ENCODE data around the gene PRSS33. TPM values are rescaled to one million over a fixed set of nuclear protein-coding genes. Genes with fewer than 3 reads are reported as not detected.

PRSS33 gene
- polyA plus RNA-seq, 2 donors: not detected

- Histone ChIP-seq H3K4me1 (ENCODE audit: control insufficient read depth in 2 of 2, insufficient read depth in 2 of 2, low read length in 1 of 2) (no peaks in the 10 kb centered on the region), H3K27me3 (ENCODE audit: control insufficient read depth in 1 of 2, insufficient read depth in 2 of 2, low read length in 2 of 2) (no peaks in the 10 kb centered on the region), H3K27ac (ENCODE audit: low read depth in 2 of 2, low read length in 1 of 2) (no peak overlapping the region), H3K9me3 (ENCODE audit: control insufficient read depth in 2 of 2, insufficient read depth in 1 of 2, low read depth in 1 of 2, low read length in 1 of 2) (peaks cover 3 to 5% of the 10 kb centered on the region in 2 donors), H3K36me3 (ENCODE audit: control insufficient read depth in 2 of 2, insufficient read depth in 2 of 2, low read length in 1 of 2) (no peaks in the 10 kb centered on the region), H3K4me3 (ENCODE audit: low read depth in 1 of 2, low read length in 2 of 2) (no peak overlapping the region)
- 81 to 85% methylated on average over 3 of the region's 3 CpGs for WGBS, 2 donors
Observed at GRCh38 chr16:2803545-2804195, 16.3 kb upstream of the PRSS33 start.

DNA sequence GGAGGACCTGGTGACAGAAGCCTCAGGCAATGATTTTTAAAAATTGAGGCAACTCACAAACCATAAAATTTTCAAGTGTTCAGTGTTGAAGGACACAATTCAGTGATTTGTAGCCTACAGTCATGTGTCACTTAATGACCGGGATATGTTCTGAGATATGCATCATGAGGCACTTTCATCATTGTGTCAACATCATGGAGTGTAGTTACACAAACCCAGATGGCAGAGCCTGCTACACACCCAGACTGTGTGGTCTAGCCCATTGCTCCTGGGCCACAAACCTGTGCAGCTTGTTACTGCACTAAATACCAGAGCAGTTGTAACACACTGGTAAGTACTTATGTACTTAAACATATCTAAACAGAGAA, 12.5 kb upstream of the PRSS33 start:
- Histone ChIP-seq H3K4me1 (ENCODE audit: control insufficient read depth in 2 of 2, insufficient read depth in 2 of 2, low read length in 1 of 2) (no peaks in the 10 kb centered on the region), H3K27ac (ENCODE audit: low read depth in 2 of 2, low read length in 1 of 2) (no peak overlapping the region), H3K4me3 (ENCODE audit: low read depth in 1 of 2, low read length in 2 of 2) (no peak overlapping the region), H3K36me3 (ENCODE audit: control insufficient read depth in 2 of 2, insufficient read depth in 2 of 2, low read length in 1 of 2) (no peaks in the 10 kb centered on the region), H3K9me3 (ENCODE audit: control insufficient read depth in 2 of 2, insufficient read depth in 1 of 2, low read depth in 1 of 2, low read length in 1 of 2) (peaks cover 3 to 5% of the 10 kb centered on the region in 2 donors), H3K27me3 (ENCODE audit: control insufficient read depth in 1 of 2, insufficient read depth in 2 of 2, low read length in 2 of 2) (no peaks in the 10 kb centered on the region)
- 59 to 79% methylated on average over 1 of the region's 1 CpG for WGBS, 2 donors

- peaks cover 3 to 5% of the 10 kb centered on the region in 2 donors for H3K9me3 ChIP-seq (ENCODE audit: control insufficient read depth in 2 of 2, insufficient read depth in 1 of 2, low read depth in 1 of 2, low read length in 1 of 2)
- WGBS, 2 donors: 86 to 87% methylated on average over 21 of the region's 21 CpGs
- no peaks in the 10 kb centered on the region for H3K36me3 ChIP-seq (ENCODE audit: control insufficient read depth in 2 of 2, insufficient read depth in 2 of 2, low read length in 1 of 2)
- no peak overlapping the region for H3K27ac ChIP-seq (ENCODE audit: low read depth in 2 of 2, low read length in 1 of 2)
- no peaks in the 10 kb centered on the region for H3K27me3 ChIP-seq (ENCODE audit: control insufficient read depth in 1 of 2, insufficient read depth in 2 of 2, low read length in 2 of 2)
- H3K4me1 ChIP-seq (ENCODE audit: control insufficient read depth in 2 of 2, insufficient read depth in 2 of 2, low read length in 1 of 2): no peaks in the 10 kb centered on the region
- H3K4me3 ChIP-seq (ENCODE audit: low read depth in 1 of 2, low read length in 2 of 2): no peak overlapping the region
Observed at GRCh38 chr16:2799205-2799858, 12.0 kb upstream of the PRSS33 start.

DNA sequence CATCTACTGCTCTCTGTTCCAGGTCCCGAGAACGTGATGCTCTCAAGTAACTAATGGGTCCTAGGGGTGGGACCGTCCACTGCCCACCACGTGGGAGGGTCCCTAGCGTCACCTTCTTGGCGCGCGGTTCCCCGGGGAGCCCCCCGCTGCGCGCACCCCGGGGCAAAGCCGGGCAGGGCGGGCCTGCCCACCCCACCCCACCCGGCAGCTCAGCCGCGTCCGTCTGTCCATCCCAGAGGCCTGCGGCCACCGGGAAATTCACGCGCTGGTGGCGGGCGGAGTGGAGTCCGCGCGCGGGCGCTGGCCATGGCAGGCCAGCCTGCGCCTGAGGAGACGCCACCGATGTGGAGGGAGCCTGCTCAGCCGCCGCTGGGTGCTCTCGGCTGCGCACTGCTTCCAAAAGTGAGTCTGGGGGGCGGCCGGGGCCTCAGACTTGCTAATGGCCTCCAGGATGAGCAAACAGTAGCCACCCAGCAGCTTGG, 11.4 kb upstream of the PRSS33 start:
- no peaks in the 10 kb centered on the region for H3K9me3 ChIP-seq (ENCODE audit: control insufficient read depth in 2 of 2, insufficient read depth in 1 of 2, low read depth in 1 of 2, low read length in 1 of 2)
- H3K36me3 ChIP-seq (ENCODE audit: control insufficient read depth in 2 of 2, insufficient read depth in 2 of 2, low read length in 1 of 2): no peaks in the 10 kb centered on the region
- WGBS, 2 donors: 77 to 88% methylated on average over 31 to 39 of the region's 39 CpGs
- H3K4me3 ChIP-seq (ENCODE audit: low read depth in 1 of 2, low read length in 2 of 2): no peak overlapping the region
- H3K27ac ChIP-seq (ENCODE audit: low read depth in 2 of 2, low read length in 1 of 2): no peak overlapping the region
- no peaks in the 10 kb centered on the region for H3K4me1 ChIP-seq (ENCODE audit: control insufficient read depth in 2 of 2, insufficient read depth in 2 of 2, low read length in 1 of 2)
- no peaks in the 10 kb centered on the region for H3K27me3 ChIP-seq (ENCODE audit: control insufficient read depth in 1 of 2, insufficient read depth in 2 of 2, low read length in 2 of 2)

GRCh38 chr16:2795395-2796143, 8.2 kb upstream of the PRSS33 start:
- Histone ChIP-seq H3K36me3 (ENCODE audit: control insufficient read depth in 2 of 2, insufficient read depth in 2 of 2, low read length in 1 of 2) (no peaks in the 10 kb centered on the region), H3K4me1 (ENCODE audit: control insufficient read depth in 2 of 2, insufficient read depth in 2 of 2, low read length in 1 of 2) (no peaks in the 10 kb centered on the region), H3K9me3 (ENCODE audit: control insufficient read depth in 2 of 2, insufficient read depth in 1 of 2, low read depth in 1 of 2, low read length in 1 of 2) (no peaks in the 10 kb centered on the region), H3K4me3 (ENCODE audit: low read depth in 1 of 2, low read length in 2 of 2) (no peak overlapping the region), H3K27ac (ENCODE audit: low read depth in 2 of 2, low read length in 1 of 2) (no peak overlapping the region), H3K27me3 (ENCODE audit: control insufficient read depth in 1 of 2, insufficient read depth in 2 of 2, low read length in 2 of 2) (peaks cover 0 to 4% of the 10 kb centered on the region in 2 donors)
- WGBS, 2 donors: 56 to 60% methylated on average over 7 of the region's 7 CpGs

GRCh38 chr16:2792940-2793339, 5.6 kb upstream of the PRSS33 start:
- no peaks in the 10 kb centered on the region for H3K9me3 ChIP-seq (ENCODE audit: control insufficient read depth in 2 of 2, insufficient read depth in 1 of 2, low read depth in 1 of 2, low read length in 1 of 2)
- no peaks in the 10 kb centered on the region for H3K36me3 ChIP-seq (ENCODE audit: control insufficient read depth in 2 of 2, insufficient read depth in 2 of 2, low read length in 1 of 2)
- 87 to 92% methylated on average over 10 of the region's 10 CpGs for WGBS, 2 donors
- H3K4me1 ChIP-seq (ENCODE audit: control insufficient read depth in 2 of 2, insufficient read depth in 2 of 2, low read length in 1 of 2): no peaks in the 10 kb centered on the region
- H3K4me3 ChIP-seq (ENCODE audit: low read depth in 1 of 2, low read length in 2 of 2): no peak overlapping the region
- peaks cover 0 to 4% of the 10 kb centered on the region in 2 donors for H3K27me3 ChIP-seq (ENCODE audit: control insufficient read depth in 1 of 2, insufficient read depth in 2 of 2, low read length in 2 of 2)
- H3K27ac ChIP-seq (ENCODE audit: low read depth in 2 of 2, low read length in 1 of 2): no peak overlapping the region

DNA sequence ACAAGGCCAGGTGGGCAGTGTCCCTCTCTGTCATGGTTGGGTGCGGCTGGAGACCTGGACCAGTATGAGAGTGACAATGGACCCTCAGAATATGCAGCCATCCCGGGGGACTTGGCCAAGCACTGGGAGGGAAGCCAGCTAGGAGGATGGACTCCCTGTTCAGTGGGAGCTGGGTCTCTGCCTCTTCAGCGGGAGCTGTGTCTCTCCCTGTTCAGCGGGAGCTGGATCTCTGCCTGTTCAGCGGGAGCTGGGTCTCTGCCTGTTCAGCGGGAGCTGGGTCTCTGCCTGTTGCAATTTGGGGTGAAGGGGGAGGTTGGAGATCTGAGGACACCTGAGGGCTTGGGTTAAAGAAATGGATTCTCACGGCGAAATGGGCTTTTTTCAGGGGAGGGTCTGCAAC, 3.8 kb upstream of the PRSS33 start:
- 70 to 76% methylated on average over 8 of the region's 8 CpGs for WGBS, 2 donors
- Histone ChIP-seq H3K36me3 (ENCODE audit: control insufficient read depth in 2 of 2, insufficient read depth in 2 of 2, low read length in 1 of 2) (no peaks in the 10 kb centered on the region), H3K9me3 (ENCODE audit: control insufficient read depth in 2 of 2, insufficient read depth in 1 of 2, low read depth in 1 of 2, low read length in 1 of 2) (no peaks in the 10 kb centered on the region), H3K4me3 (ENCODE audit: low read depth in 1 of 2, low read length in 2 of 2) (no peak overlapping the region), H3K4me1 (ENCODE audit: control insufficient read depth in 2 of 2, insufficient read depth in 2 of 2, low read length in 1 of 2) (peaks cover 0 to under 1% of the 10 kb centered on the region in 2 donors), H3K27ac (ENCODE audit: low read depth in 2 of 2, low read length in 1 of 2) (no peak overlapping the region), H3K27me3 (ENCODE audit: control insufficient read depth in 1 of 2, insufficient read depth in 2 of 2, low read length in 2 of 2) (peaks cover 0 to 4% of the 10 kb centered on the region in 2 donors)

- no peak overlapping the region for H3K4me3 ChIP-seq (ENCODE audit: low read depth in 1 of 2, low read length in 2 of 2)
- H3K4me1 ChIP-seq (ENCODE audit: control insufficient read depth in 2 of 2, insufficient read depth in 2 of 2, low read length in 1 of 2): peaks cover under 1 to 6% of the 10 kb centered on the region in 2 donors
- peaks cover 0 to 4% of the 10 kb centered on the region in 2 donors for H3K27me3 ChIP-seq (ENCODE audit: control insufficient read depth in 1 of 2, insufficient read depth in 2 of 2, low read length in 2 of 2)
- H3K36me3 ChIP-seq (ENCODE audit: control insufficient read depth in 2 of 2, insufficient read depth in 2 of 2, low read length in 1 of 2): no peaks in the 10 kb centered on the region
- H3K27ac ChIP-seq (ENCODE audit: low read depth in 2 of 2, low read length in 1 of 2): no peak overlapping the region
- H3K9me3 ChIP-seq (ENCODE audit: control insufficient read depth in 2 of 2, insufficient read depth in 1 of 2, low read depth in 1 of 2, low read length in 1 of 2): no peaks in the 10 kb centered on the region
- WGBS, 2 donors: 72 to 86% methylated on average over 5 of the region's 5 CpGs
Observed at GRCh38 chr16:2790631-2791030, 3.3 kb upstream of the PRSS33 start.

DNA sequence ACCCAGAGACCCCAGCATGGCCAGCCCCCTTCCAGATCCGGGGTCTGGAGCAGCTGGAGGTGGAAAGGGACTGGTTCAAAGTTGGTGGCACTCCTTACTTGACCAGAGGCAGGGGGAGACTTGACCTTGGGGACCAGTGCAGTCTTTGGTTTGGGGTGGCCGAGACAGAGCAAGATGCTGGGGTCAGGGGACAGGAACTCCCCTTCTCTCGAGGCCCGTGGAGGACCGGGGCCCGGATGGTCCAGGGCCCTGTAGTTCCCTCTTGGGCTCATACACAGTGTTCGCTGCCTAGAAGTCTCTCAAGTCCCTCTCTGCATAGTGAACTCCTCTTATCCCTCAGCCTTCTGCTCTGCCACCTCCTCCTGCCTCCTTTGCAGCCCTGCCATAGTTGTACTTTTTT, 601 bp upstream of the PRSS33 start:
- Histone ChIP-seq H3K9me3 (ENCODE audit: control insufficient read depth in 2 of 2, insufficient read depth in 1 of 2, low read depth in 1 of 2, low read length in 1 of 2) (no peaks in the 10 kb centered on the region), H3K4me3 (ENCODE audit: low read depth in 1 of 2, low read length in 2 of 2) (no peak overlapping the region), H3K36me3 (ENCODE audit: control insufficient read depth in 2 of 2, insufficient read depth in 2 of 2, low read length in 1 of 2) (no peaks in the 10 kb centered on the region), H3K27ac (ENCODE audit: low read depth in 2 of 2, low read length in 1 of 2) (no peak overlapping the region), H3K27me3 (ENCODE audit: control insufficient read depth in 1 of 2, insufficient read depth in 2 of 2, low read length in 2 of 2) (peaks cover 0 to 4% of the 10 kb centered on the region in 2 donors), H3K4me1 (ENCODE audit: control insufficient read depth in 2 of 2, insufficient read depth in 2 of 2, low read length in 1 of 2) (peaks cover 5 to 12% of the 10 kb centered on the region in 2 donors)
- WGBS, 2 donors: 38 to 44% methylated on average over 7 of the region's 7 CpGs
